NCI-H345 treated with DMSO at 0.1 percent for 48 hours (cell line): ENCODE measurements around the gene THYN1.
"Not testable (repeated sequence)": the region's sequence is repeated elsewhere in the genome, so short reads cannot be mapped to it uniquely, and the experiment has no call there.

Experiments
- DNase-seq: peaks from one replicate; lab custom pipeline; 2025; ENCODE audit not compliant: unreplicated experiment; lab: John Stamatoyannopoulos, UW

The THYN1 gene

GRCh38 chr11:134275534-134276395 lies 22.6 kb upstream of the THYN1 start, which contains the start of gene GLB1L3:
TSS of gene GLB1L3 (plus strand) at chr11:134276379. CDS start at chr11:134276741, 362 bp downstream.
- peak; percentile 51 for DNase-seq

- no peak for DNase-seq
Observed at GRCh38 chr11:134275188-134275533, 22.0 kb upstream of the THYN1 start.

- DNase-seq: peak; percentile 58
Observed at GRCh38 chr11:134273317-134273712, 20.2 kb upstream of the THYN1 start.

GRCh38 chr11:134272381-134273316 lies 19.5 kb upstream of the THYN1 start:
- peak; percentile 58 for DNase-seq

- no peak for DNase-seq
Observed at GRCh38 chr11:134271978-134272377, 18.8 kb upstream of the THYN1 start.

GRCh38 chr11:134270250-134270714 lies 17.1 kb upstream of the THYN1 start:
- peak; percentile 10 for DNase-seq

GRCh38 chr11:134267966-134268365 lies 14.8 kb upstream of the THYN1 start:
- DNase-seq: no peak

- no peak for DNase-seq
Observed at GRCh38 chr11:134267461-134267860, 14.3 kb upstream of the THYN1 start.

GRCh38 chr11:134266841-134267251 lies 13.7 kb upstream of the THYN1 start:
- DNase-seq: no peak

- DNase-seq: no peak
Observed at GRCh38 chr11:134266440-134266839, 13.3 kb upstream of the THYN1 start.

- no peak for DNase-seq
Observed at GRCh38 chr11:134264966-134265764, 12.0 kb upstream of the THYN1 start.

GRCh38 chr11:134261626-134262488 lies 8.7 kb upstream of the THYN1 start:
- DNase-seq: no peak

GRCh38 chr11:134260983-134261382 lies 7.8 kb upstream of the THYN1 start:
- no peak for DNase-seq

- DNase-seq: no peak
Observed at GRCh38 chr11:134260503-134260902, 7.4 kb upstream of the THYN1 start.

- DNase-seq: no peak
Observed at GRCh38 chr11:134258577-134258976, 5.4 kb upstream of the THYN1 start.

- DNase-seq: no peak
Observed at GRCh38 chr11:134257101-134257500, 3.9 kb upstream of the THYN1 start.

GRCh38 chr11:134255184-134255561 lies 2.0 kb upstream of the THYN1 start:
- not testable (repeated sequence) for DNase-seq

- no peak for DNase-seq
Observed at GRCh38 chr11:134254433-134255183, 1.5 kb upstream of the THYN1 start.
